Measurements from ENCODE around the gene METTL15. TPM values are rescaled to one million over a fixed set of nuclear protein-coding genes. Genes with fewer than 3 reads are reported as not detected.
"Not testable (repeated sequence)": the region's sequence is repeated elsewhere in the genome, so short reads cannot be mapped to it uniquely, and the experiment has no call there.

The METTL15 gene
- total RNA-seq, 1 donor from 2014 or later: 7.7 TPM

GRCh38 chr11:28176351-28176750 lies 68.2 kb downstream of the METTL15 start:
- no peak for DNase-seq (ENCODE audit: low spot score)

DNA sequence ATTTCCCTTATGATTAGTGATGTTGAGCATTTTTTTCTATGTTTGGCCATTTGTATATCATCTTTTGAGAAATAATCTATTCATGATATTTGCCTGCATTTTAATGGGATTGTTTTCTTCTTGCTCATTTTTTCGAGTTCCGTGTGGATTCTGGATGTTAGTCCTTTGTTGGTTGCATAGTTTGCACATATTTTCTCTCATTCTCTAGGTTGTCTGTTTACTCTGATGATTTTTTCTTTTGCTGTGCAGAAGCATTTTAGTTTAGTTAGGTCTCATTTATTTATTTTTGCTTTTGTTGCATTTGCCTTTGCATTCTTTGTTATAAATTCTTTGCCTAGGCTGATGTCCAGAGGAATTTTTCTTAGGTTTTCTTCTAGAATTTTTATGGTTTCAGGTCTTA lies 87.3 kb downstream of the METTL15 start:
- no peak for DNase-seq (ENCODE audit: low spot score)

DNA sequence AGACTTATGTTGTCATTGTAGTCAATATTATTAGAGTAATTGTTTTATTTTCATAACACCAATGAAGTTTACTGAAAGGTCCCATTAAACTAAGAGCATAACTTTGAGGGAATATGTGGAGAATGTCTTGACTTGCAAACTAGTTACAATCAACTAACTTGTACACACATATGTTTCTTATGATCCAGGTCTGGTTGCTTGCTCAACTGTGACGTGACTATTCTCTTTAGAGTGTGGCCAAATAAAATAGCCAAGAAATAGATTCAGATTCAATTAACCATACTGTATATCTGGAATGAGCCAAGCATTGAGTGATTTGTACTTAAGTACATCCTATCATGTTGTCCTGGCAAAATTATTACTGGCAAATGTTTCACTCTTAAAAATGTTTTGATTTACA lies 101.7 kb downstream of the METTL15 start:
- DNase-seq (ENCODE audit: low spot score): no peak

DNA sequence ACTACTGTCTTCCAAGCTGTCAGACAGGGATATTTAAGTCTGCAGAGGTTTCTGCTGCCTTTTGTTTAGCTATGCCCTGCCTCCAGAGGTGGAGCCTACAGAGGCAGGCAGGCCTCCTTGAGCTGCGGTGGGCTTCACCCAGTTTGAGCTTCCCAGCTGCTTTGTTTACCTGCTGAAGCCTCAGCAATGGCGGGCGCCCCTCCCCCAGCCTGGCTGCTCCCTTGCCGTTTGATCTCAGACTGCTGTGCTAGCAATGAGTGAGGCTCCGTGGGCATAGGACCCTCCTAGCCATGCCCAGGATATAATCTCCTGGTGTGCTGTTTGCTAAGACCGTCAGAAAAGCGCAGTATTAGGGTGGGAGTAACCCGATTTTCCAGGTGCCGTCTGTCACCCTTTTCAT lies 113.9 kb downstream of the METTL15 start:
- not testable (repeated sequence) for DNase-seq (ENCODE audit: low spot score)

GRCh38 chr11:28223577-28223976 lies 115.4 kb downstream of the METTL15 start:
- no peak for DNase-seq (ENCODE audit: low spot score)

GRCh38 chr11:28223994-28224393 lies 115.8 kb downstream of the METTL15 start:
- DNase-seq (ENCODE audit: low spot score): no peak

- DNase-seq (ENCODE audit: low spot score): no peak
Observed at GRCh38 chr11:28227460-28227859, 119.3 kb downstream of the METTL15 start.

- DNase-seq (ENCODE audit: low spot score): no peak
Observed at GRCh38 chr11:28228196-28228895, 120.2 kb downstream of the METTL15 start.

- no peak for DNase-seq (ENCODE audit: low spot score)
Observed at GRCh38 chr11:28231475-28231874, 123.3 kb downstream of the METTL15 start.

GRCh38 chr11:28232649-28233048 lies 124.5 kb downstream of the METTL15 start:
- no peak for DNase-seq (ENCODE audit: low spot score)

GRCh38 chr11:28241760-28242159 lies 133.6 kb downstream of the METTL15 start:
- no peak for DNase-seq (ENCODE audit: low spot score)

DNA sequence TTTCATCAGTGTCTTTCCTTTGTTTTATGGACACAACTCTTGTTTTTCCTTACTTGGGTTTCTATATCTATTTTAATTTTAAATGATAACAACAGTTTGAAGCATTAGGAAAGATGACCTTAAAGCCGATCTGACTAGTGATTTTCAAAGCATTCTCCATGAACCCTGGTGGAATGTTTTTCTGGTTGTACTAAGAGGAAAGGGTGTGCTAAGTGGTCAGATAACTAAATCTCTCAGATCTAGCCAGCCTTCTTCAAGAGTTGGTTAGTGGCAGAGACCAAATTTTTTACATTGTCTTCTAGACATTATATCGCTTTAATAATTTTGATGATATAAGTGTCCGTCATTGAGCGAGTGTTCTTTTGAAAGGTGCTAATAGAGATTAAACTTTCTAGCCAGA lies 134.4 kb downstream of the METTL15 start:
- no peak for DNase-seq (ENCODE audit: low spot score)

- no peak for DNase-seq (ENCODE audit: low spot score)
Observed at GRCh38 chr11:28243061-28243460, 134.9 kb downstream of the METTL15 start.

DNA sequence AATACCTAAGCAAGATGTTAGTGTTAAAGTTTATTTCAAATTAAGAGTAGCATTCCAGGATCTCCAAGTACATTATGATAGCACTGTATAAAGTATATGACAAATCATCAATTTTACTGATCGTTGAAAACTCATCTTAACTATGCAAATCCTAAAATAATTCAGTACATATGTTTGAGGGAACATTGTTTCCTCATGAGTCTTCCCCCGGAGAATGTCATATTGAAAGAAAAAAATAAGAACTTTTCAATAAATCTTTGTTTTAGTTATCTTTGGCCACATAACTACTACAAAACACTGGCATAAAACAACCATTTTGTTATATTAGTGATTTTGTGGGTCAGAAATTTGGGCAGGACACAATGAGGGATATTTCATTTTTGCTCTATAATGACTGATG lies 135.4 kb downstream of the METTL15 start:
- DNase-seq (ENCODE audit: low spot score): no peak

- no peak for DNase-seq (ENCODE audit: low spot score)
Observed at GRCh38 chr11:28245131-28245530, 136.9 kb downstream of the METTL15 start.

DNA sequence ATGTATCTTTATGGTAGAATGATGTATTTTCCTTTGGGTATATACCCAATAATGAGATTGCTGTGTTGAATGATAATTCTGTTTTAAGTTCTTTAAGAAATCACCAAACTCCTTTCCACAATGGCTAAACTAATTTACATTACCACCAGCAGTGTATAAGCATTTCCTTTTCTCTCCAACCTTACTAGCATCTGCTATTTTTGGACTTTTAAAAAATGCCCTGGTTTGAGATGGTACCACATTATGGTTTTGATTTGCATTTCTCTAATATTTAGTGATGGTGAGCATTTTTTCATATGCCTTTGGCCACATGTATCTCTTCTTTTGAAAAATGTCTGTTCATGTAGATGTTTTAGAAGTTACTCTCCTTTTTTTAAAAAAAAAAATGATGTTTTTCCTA lies 142.0 kb downstream of the METTL15 start:
- DNase-seq (ENCODE audit: low spot score): no peak

DNA sequence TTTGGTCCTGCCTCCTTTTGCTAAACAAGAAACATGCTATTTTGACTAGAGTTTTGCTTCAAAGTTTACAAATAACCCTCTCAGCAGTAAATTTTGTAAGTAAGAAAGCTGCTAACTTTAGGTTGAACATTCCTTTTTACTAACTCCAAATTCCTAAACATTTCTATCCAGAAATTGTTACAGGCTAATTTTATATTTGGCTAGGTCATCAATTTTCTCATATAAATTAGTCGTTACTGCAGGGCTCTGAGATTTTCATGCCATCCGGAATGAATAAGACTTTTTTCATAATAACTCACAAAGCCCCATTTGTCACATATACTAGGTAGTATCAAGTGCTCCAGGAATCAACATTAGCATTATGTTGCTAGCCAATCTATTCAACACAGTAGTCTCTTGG lies 143.1 kb downstream of the METTL15 start:
- no peak for DNase-seq (ENCODE audit: low spot score)

- no peak for DNase-seq (ENCODE audit: low spot score)
Observed at GRCh38 chr11:28257761-28258160, 149.6 kb downstream of the METTL15 start.

DNA sequence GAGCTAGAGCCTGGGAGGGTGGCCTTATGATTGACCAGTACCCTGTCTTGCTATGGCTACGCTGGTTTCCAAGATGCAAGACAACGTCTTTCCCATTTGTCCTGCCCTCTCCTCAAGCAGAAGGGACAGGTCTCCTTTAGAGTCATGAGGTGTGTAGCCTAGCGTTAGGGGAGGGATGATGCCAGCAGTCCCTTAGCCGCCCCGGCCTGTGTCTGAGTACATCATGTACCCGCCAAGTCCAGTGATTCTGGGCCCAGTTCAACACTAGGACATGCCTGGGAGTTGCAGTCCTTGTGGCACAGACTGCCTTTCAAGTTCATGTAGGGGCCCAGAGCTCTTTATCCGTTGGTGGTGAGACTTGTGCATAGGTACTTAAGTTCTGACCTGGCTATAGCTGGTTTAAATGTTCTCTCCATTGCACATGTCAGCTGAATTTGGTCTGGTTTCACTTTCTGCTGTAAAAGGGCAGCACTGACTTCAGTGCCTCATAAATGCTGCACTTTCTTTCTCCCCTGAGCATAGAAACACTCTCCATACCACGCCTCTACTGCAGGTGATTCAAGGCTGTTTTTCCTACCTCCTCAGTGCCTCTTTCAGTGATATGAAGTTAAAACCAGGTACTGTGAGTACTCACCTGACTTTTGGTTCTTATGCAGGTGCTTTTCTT lies 151.1 kb downstream of the METTL15 start:
- DNase-seq (ENCODE audit: low spot score): no peak

- DNase-seq (ENCODE audit: low spot score): no peak
Observed at GRCh38 chr11:28268925-28269324, 160.7 kb downstream of the METTL15 start.

DNA sequence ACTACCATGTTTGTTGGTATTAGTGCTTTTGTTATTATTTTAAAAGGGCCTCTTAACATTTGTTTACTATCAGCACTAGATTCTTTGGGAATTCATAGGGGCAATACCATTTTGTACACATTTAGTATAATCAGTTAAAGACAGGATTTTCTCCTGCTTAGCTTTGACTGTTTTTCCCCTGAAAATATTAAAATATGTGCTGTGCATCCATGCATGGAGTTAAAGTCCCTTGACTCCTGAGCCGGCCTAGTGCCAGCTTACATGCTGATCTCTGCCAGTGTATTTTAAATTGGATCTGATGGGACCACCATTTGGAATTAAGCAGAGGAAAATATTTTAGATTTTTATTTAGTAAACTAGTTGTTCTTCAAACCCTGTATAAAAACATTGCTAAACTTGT lies 161.4 kb downstream of the METTL15 start:
- no peak for DNase-seq (ENCODE audit: low spot score)

- not testable (repeated sequence) for DNase-seq (ENCODE audit: low spot score)
Observed at GRCh38 chr11:28272247-28272646, 164.1 kb downstream of the METTL15 start.

- no peak for DNase-seq (ENCODE audit: low spot score)
Observed at GRCh38 chr11:28274216-28274615, 166.0 kb downstream of the METTL15 start.
